K562 (cell line): ENCODE measurements around the gene YARS1. TPM values are rescaled to one million over a fixed set of nuclear protein-coding genes. Genes with fewer than 3 reads are reported as not detected.

Experiments
- ATF1 ChIP-seq, 2 experiments: fragments of 450-650 bp in 1 of 2; IDR thresholded peaks; 2 replicates each; pipeline ENCODE4 v1.6.1; 2016; ENCODE audit warnings: missing compliant biosample characterization in 1 of 2, missing genetic modification characterization in 1 of 2
- CAMTA2 ChIP-seq: fragments of 250-450 bp; sonication (Bioruptor Pico); conservative IDR thresholded peaks from 2 replicates; pipeline ENCODE4 v1.5.1; 2022
- CC2D1A ChIP-seq: fragments of 450-650 bp; IDR thresholded peaks from 2 replicates; pipeline ENCODE4 v1.6.1; 2017; ENCODE audit warnings: mild to moderate bottlenecking
- HDAC1 ChIP-seq, 2 experiments: fragments of 450-650 bp; IDR thresholded peaks; 2 replicates each; pipeline ENCODE4 v1.6.1; 2016 to 2017; ENCODE audit warnings: inconsistent platforms in 1 of 2, mild to moderate bottlenecking in 1 of 2, moderate library complexity in 1 of 2
- HMG20B ChIP-seq: fragments of 250-450 bp; sonication (Bioruptor Pico); IDR thresholded peaks from 2 replicates; pipeline ENCODE4 v1.5.0; 2021; ENCODE audit warnings: mild to moderate bottlenecking
- JUNB ChIP-seq: fragments of 450-650 bp; formaldehyde crosslinking; conservative IDR thresholded peaks from 2 replicates; pipeline ENCODE4 v1.4.0; 2020; ENCODE audit warnings: mild to moderate bottlenecking
- LARP7 ChIP-seq: fragments of 450-650 bp; IDR thresholded peaks from 2 replicates; pipeline ENCODE4 v1.6.1; 2016
- MYC ChIP-seq, 2 experiments: fragments of 250-450 bp in 1 of 2; sonication (Bioruptor Pico) in 1 of 2; IDR thresholded peaks; 2 replicates each; pipeline versions ENCODE4 v1.5.1 to v1.6.1; 2012 to 2021; ENCODE audit warnings: low read depth in 2 of 2, borderline replicate concordance in 1 of 2, improper control_type of control experiment in 1 of 2, low read length in 1 of 2, mild to moderate bottlenecking in 1 of 2, moderate library complexity in 1 of 2
- RBBP5 ChIP-seq: fragments of 200-600 bp; sonication (generic); IDR thresholded peaks from 2 replicates; pipeline ENCODE4 v1.6.1; 2012; ENCODE audit warnings: borderline replicate concordance, mild to moderate bottlenecking, low read length, control low read depth, inconsistent platforms; ENCODE audit not compliant: insufficient read depth, poor library complexity, severe bottlenecking
- SAP30 ChIP-seq: fragments of 200-600 bp; sonication (generic); IDR thresholded peaks from 2 replicates; pipeline ENCODE4 v1.6.1; 2012; ENCODE audit warnings: borderline replicate concordance, low read depth, mild to moderate bottlenecking, moderate library complexity, low read length, control low read depth, inconsistent platforms; ENCODE audit not compliant: insufficient read depth, poor library complexity, severe bottlenecking
- SMAD1 ChIP-seq: fragments of 150-350 bp; IDR thresholded peaks from 2 replicates; pipeline ENCODE4 v1.6.1; 2014; ENCODE audit warnings: low read length, low read depth; ENCODE audit not compliant: partially characterized antibody
- SNRNP70 ChIP-seq: fragments of 200-400 bp; formaldehyde crosslinking; optimal IDR thresholded peaks from 2 replicates; pipeline ENCODE3; 2017; ENCODE audit warnings: low read depth, low read length
- SP1 ChIP-seq: sonication (generic); formaldehyde crosslinking; IDR thresholded peaks from 2 replicates; pipeline ENCODE4 v1.8.1; 2022; ENCODE audit warnings: mild to moderate bottlenecking, missing genetic modification reagents
- SRF ChIP-seq, 2 experiments: fragments of 250-450, 450-650 bp in 1 of 2; sonication (Bioruptor Pico) in 1 of 2; sonication (generic) in 1 of 2; formaldehyde crosslinking; IDR thresholded peaks; 2 replicates each; pipeline versions ENCODE4 v1.5.0 to v1.5.1; 2020 to 2022; ENCODE audit warnings: mild to moderate bottlenecking in 1 of 2, missing genetic modification reagents in 1 of 2
- STAT5B ChIP-seq: fragments of 250-450 bp; sonication (Bioruptor Pico); IDR thresholded peaks from 2 replicates; pipeline ENCODE4 v1.8.0; 2021; ENCODE audit warnings: mild to moderate bottlenecking, inconsistent platforms
- SUPT5H ChIP-seq: fragments of 450-650 bp; IDR thresholded peaks from 2 replicates; pipeline ENCODE4 v1.6.1; 2016
- TAF7 ChIP-seq: fragments of 450-650 bp; IDR thresholded peaks from 2 replicates; pipeline ENCODE4 v1.6.1; 2016; ENCODE audit warnings: missing genetic modification characterization, missing compliant biosample characterization
- U2AF2 ChIP-seq: fragments of 200-400 bp; formaldehyde crosslinking; optimal IDR thresholded peaks from 2 replicates; pipeline ENCODE3; 2017; ENCODE audit warnings: low read depth, mild to moderate bottlenecking, low read length
- ZFP30 ChIP-seq: fragments of 250-450 bp; sonication (Bioruptor Pico); IDR thresholded peaks from 2 replicates; pipeline ENCODE4 v1.8.0; 2022; ENCODE audit warnings: moderate library complexity, mild to moderate bottlenecking, inconsistent platforms, borderline replicate concordance
- ZNF778 ChIP-seq: fragments of 450-650 bp; formaldehyde crosslinking; IDR thresholded peaks from 2 replicates; pipeline ENCODE4 v1.4.0; 2020; ENCODE audit warnings: mild to moderate bottlenecking, moderate library complexity
- polyA plus RNA-seq, 8 experiments: library from polyadenylated mRNA; depleted of rRNA in 4 of 8; stranded (reverse) in 5 of 8; unstranded in 3 of 8; fragments of >200 nt; fragmentation: Nextera tagmentation in 2 of 8; fragmentation: Illumina TruSeq in 1 of 8; extraction: Ambion mirVana in 2 of 8; extraction: Trizol in 1 of 8; gene quantifications; 2 replicates each; pipeline versions ENCODE4 v1.2.1 to v1.2.3, GENCODE V29; 2011 to 2014; ENCODE audit warnings: inconsistent platforms in 1 of 8, missing spikeins in 1 of 8
- total RNA-seq, 7 experiments: library from RNA; depleted of rRNA in 6 of 7; stranded (reverse); fragments of >200 nt in 6 of 7; fragmentation: Illumina TruSeq in 2 of 7; extraction: Trizol in 2 of 7; gene quantifications; 2 replicates each; pipeline versions ENCODE4 v1.2.1 to v1.2.3, GENCODE V29; 2011 to 2021; ENCODE audit warnings: low replicate concordance in 1 of 7
- TF ChIP-seq, protein P1 (sequence below): fragments of 250-450 bp; sonication (Bioruptor Pico); IDR thresholded peaks from 2 replicates; pipeline ENCODE4 v1.8.0; 2021; ENCODE audit warnings: moderate library complexity, mild to moderate bottlenecking, inconsistent platforms
- TF ChIP-seq, protein P2 (sequence below): fragments of 250-450 bp; sonication (Bioruptor Pico); IDR thresholded peaks from 2 replicates; pipeline ENCODE4 v1.4.0; 2020; ENCODE audit warnings: mild to moderate bottlenecking, moderate library complexity, borderline replicate concordance
- TF ChIP-seq, protein P3 (sequence below): IDR thresholded peaks from 2 replicates; pipeline ENCODE4 v1.6.1; 2016; ENCODE audit warnings: missing genetic modification characterization, missing compliant biosample characterization
- TF ChIP-seq, protein P4 (sequence below), 2 experiments: fragments of 250-450 bp in 1 of 2; fragments of 450-650 bp in 1 of 2; sonication (Bioruptor Pico) in 1 of 2; IDR thresholded peaks; 2 replicates each; pipeline versions ENCODE4 v1.6.1 to v1.8.0; 2016 to 2021; ENCODE audit warnings: mild to moderate bottlenecking in 2 of 2, moderate library complexity in 2 of 2, missing compliant biosample characterization in 1 of 2, missing genetic modification characterization in 1 of 2

The YARS1 gene
- total and polyA plus RNA-seq, 9 of the 15 experiments (the other 6 are each of a cell fraction or from before 2014, with no cell fraction given), result 66.2 to 336 (median 201) TPM

DNA sequence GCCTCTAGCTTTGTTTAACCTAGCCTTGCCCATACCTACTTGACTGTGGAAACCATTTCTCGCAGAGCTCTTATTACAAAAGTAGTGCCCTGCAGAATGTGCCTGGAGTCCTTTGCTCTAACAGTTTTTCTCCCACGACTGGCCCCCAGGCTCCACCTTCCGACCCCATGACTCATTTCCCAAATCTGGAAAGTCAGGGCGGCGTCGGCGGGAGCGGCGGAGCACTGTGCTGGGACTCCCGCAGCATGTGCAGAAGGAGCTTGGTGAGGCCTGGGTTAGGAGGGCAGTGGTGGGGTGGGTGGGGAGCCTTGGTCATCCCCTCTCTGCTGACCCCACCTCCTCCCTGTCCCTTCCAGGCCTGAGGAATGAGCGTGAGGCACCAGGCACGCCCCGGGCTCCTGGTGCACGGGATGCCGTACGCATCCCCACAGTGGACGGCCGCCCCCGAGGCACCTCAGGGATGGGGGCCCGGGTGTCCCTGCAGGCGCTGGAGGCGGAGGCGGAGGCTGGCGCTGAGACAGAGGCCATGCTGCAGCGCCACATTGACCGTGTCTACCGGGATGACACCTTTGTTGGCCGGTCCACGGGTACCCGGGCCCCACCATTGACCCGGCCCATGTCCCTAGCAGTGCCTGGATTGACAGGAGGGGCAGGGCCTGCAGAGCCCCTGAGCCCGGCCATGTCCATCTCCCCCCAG lies 47.5 kb downstream of the YARS1 start (continued):
- TF ChIP-seq, protein P1, sequence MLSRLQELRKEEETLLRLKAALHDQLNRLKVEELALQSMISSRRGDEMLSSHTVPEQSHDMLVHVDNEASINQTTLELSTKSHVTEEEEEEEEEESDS (CRISPR knock-in tag), result no peak
- TF ChIP-seq HMG20B (CRISPR knock-in tag) (no peak), SP1 (CRISPR knock-in tag) (0 out of 2 replicates have a peak, but pooled peaks have one; percentile 4), ZNF778 (CRISPR knock-in tag) (no peak), CAMTA2 (CRISPR knock-in tag) (no peak), SMAD1 (no peak), ZFP30 (CRISPR knock-in tag) (no peak), SRF (CRISPR knock-in tag; IDR thresholded peaks at IDR 0.05) (no peak), MYC (IDR thresholded peaks at IDR 0.05; ENCODE audit: low read depth, low read length) (no peak), MYC (CRISPR knock-in tag; IDR thresholded peaks at IDR 0.05; ENCODE audit: borderline replicate concordance, low read depth) (no peak), LARP7 (no peak), U2AF2 (no peak), ATF1 (CRISPR knock-in tag; IDR thresholded peaks at IDR 0.05) (no peak), ATF1 (tag; IDR thresholded peaks at IDR 0.05) (no peak), SAP30 (no peak), TAF7 (tag) (no peak), STAT5B (CRISPR knock-in tag) (no peak), RBBP5 (no peak), SNRNP70 (no peak), HDAC1 (IDR thresholded peaks at IDR 0.05) (no peak), SUPT5H (no peak), JUNB (CRISPR knock-in tag) (no peak), CC2D1A (no peak)
- TF ChIP-seq, protein P2, sequence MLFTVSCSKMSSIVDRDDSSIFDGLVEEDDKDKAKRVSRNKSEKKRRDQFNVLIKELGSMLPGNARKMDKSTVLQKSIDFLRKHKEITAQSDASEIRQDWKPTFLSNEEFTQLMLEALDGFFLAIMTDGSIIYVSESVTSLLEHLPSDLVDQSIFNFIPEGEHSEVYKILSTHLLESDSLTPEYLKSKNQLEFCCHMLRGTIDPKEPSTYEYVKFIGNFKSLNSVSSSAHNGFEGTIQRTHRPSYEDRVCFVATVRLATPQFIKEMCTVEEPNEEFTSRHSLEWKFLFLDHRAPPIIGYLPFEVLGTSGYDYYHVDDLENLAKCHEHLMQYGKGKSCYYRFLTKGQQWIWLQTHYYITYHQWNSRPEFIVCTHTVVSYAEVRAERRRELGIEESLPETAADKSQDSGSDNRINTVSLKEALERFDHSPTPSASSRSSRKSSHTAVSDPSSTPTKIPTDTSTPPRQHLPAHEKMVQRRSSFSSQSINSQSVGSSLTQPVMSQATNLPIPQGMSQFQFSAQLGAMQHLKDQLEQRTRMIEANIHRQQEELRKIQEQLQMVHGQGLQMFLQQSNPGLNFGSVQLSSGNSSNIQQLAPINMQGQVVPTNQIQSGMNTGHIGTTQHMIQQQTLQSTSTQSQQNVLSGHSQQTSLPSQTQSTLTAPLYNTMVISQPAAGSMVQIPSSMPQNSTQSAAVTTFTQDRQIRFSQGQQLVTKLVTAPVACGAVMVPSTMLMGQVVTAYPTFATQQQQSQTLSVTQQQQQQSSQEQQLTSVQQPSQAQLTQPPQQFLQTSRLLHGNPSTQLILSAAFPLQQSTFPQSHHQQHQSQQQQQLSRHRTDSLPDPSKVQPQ (CRISPR knock-in tag), result no peak
- TF ChIP-seq, protein P3, sequence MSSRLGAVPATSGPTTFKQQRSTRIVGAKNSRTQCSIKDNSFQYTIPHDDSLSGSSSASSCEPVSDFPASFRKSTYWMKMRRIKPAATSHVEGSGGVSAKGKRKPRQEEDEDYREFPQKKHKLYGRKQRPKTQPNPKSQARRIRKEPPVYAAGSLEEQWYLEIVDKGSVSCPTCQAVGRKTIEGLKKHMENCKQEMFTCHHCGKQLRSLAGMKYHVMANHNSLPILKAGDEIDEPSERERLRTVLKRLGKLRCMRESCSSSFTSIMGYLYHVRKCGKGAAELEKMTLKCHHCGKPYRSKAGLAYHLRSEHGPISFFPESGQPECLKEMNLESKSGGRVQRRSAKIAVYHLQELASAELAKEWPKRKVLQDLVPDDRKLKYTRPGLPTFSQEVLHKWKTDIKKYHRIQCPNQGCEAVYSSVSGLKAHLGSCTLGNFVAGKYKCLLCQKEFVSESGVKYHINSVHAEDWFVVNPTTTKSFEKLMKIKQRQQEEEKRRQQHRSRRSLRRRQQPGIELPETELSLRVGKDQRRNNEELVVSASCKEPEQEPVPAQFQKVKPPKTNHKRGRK (tag), result no peak
- TF ChIP-seq, protein P4, sequence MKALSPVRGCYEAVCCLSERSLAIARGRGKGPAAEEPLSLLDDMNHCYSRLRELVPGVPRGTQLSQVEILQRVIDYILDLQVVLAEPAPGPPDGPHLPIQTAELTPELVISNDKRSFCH (CRISPR knock-in tag; IDR thresholded peaks at IDR 0.05), result no peak
- TF ChIP-seq, protein P4 (tag; IDR thresholded peaks at IDR 0.05), result no peak
